GM12878 (cell line): ENCODE measurements around the gene BCKDK.

Experiments
- CREB1 ChIP-seq: IDR thresholded peaks from 2 replicates; pipeline ENCODE4 v1.6.1; 2012; ENCODE audit warnings: low read depth, mild to moderate bottlenecking, inconsistent platforms
- EGR1 ChIP-seq, 2 experiments: IDR thresholded peaks; 1 replicate in 1 of 2; 2 replicates in 1 of 2; pipeline ENCODE4 v1.6.1; 2011 to 2012; ENCODE audit warnings: low read depth in 2 of 2, low read length in 2 of 2, borderline replicate concordance in 1 of 2, mild to moderate bottlenecking in 1 of 2, moderate library complexity in 1 of 2
- MXI1 ChIP-seq: fragments of 150-350 bp; IDR thresholded peaks from 2 replicates; pipeline ENCODE4 v1.6.1; 2011; ENCODE audit warnings: low read depth, mild to moderate bottlenecking, inconsistent platforms, low read length, improper control_type of control experiment
- NR2C1 ChIP-seq: fragments of 450-650 bp; IDR thresholded peaks from 2 replicates; pipeline ENCODE4 v1.6.1; 2017; ENCODE audit warnings: antibody characterized with exemption, mild to moderate bottlenecking, moderate library complexity
- NR2C2 ChIP-seq: IDR thresholded peaks from 2 replicates; pipeline ENCODE4 v1.6.1; 2011; ENCODE audit warnings: borderline replicate concordance, low read depth; ENCODE audit not compliant: control insufficient read depth, insufficient read length
- PAX5 ChIP-seq: IDR thresholded peaks from 2 replicates; pipeline ENCODE4 v1.6.1; 2011; ENCODE audit warnings: low read depth, low read length, borderline replicate concordance
- POLR2AphosphoS5 ChIP-seq: IDR thresholded peaks from 2 replicates; pipeline ENCODE4 v1.6.1; 2011; ENCODE audit warnings: mild to moderate bottlenecking, low read length, inconsistent platforms
- TCF3 ChIP-seq: IDR thresholded peaks from 2 replicates; pipeline ENCODE4 v1.6.1; 2012; ENCODE audit warnings: low read depth, mild to moderate bottlenecking, low read length, borderline replicate concordance; ENCODE audit not compliant: insufficient read depth
- TF ChIP-seq, protein P1 (sequence below), 3 experiments: IDR thresholded peaks in 2 of 3; conservative IDR thresholded peaks in 1 of 3; 2 replicates each; pipeline ENCODE4 v1.5.1; 2011; ENCODE audit warnings: low read depth in 3 of 3, low read length in 3 of 3, mild to moderate bottlenecking in 3 of 3, control low read depth in 2 of 3, moderate library complexity in 2 of 3, inconsistent platforms in 1 of 3, mixed read lengths in 1 of 3; ENCODE audit not compliant: control insufficient read depth in 2 of 3, insufficient read depth in 1 of 3; ENCODE audit errors: extremely low read depth in 1 of 3
- TF ChIP-seq, protein P2 (sequence below): fragments of 450-650 bp; conservative IDR thresholded peaks from 2 replicates; pipeline ENCODE4 v1.6.1; 2017; ENCODE audit warnings: mild to moderate bottlenecking, moderate library complexity

DNA sequence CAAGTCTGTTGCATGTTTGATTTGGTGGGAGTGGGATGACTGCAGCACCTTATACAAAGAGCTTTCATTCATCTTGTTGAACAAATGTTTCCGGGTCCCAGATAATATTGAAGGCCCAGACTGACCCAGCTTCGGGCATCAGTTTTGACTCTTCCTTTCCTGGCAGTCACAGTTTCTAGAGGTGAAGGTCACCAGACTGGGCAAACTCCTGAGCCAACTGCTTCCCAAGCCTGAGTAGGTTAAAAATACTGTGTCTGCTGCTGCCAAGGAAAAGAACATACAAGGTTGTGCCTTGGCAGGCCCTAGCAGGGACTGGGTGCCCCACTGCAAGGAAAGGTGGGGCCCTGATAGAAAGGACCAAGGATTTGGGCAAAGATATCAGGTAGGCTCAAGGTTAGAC lies 4.5 kb downstream of the BCKDK start:
- no peak for TF ChIP-seq PAX5
- TF ChIP-seq POLR2AphosphoS5: no peak
- TF ChIP-seq NR2C1: no peak
- no peak for TF ChIP-seq NR2C2
- TF ChIP-seq, protein P1, sequence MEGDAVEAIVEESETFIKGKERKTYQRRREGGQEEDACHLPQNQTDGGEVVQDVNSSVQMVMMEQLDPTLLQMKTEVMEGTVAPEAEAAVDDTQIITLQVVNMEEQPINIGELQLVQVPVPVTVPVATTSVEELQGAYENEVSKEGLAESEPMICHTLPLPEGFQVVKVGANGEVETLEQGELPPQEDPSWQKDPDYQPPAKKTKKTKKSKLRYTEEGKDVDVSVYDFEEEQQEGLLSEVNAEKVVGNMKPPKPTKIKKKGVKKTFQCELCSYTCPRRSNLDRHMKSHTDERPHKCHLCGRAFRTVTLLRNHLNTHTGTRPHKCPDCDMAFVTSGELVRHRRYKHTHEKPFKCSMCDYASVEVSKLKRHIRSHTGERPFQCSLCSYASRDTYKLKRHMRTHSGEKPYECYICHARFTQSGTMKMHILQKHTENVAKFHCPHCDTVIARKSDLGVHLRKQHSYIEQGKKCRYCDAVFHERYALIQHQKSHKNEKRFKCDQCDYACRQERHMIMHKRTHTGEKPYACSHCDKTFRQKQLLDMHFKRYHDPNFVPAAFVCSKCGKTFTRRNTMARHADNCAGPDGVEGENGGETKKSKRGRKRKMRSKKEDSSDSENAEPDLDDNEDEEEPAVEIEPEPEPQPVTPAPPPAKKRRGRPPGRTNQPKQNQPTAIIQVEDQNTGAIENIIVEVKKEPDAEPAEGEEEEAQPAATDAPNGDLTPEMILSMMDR (IDR thresholded peaks at IDR 0.05 in 2 of 3, conservative IDR thresholded peaks at IDR 0.05 in 1 of 3; ENCODE audit: control insufficient read depth in 2 of 3, extremely low read depth in 1 of 3, insufficient read depth in 1 of 3, low read depth in 3 of 3, low read length in 3 of 3): no peak
- TF ChIP-seq EGR1 (IDR thresholded peaks at IDR 0.05; ENCODE audit: borderline replicate concordance in 1 of 2, low read depth in 2 of 2, low read length in 2 of 2): no peak
- no peak for TF ChIP-seq CREB1
- TF ChIP-seq, protein P2, sequence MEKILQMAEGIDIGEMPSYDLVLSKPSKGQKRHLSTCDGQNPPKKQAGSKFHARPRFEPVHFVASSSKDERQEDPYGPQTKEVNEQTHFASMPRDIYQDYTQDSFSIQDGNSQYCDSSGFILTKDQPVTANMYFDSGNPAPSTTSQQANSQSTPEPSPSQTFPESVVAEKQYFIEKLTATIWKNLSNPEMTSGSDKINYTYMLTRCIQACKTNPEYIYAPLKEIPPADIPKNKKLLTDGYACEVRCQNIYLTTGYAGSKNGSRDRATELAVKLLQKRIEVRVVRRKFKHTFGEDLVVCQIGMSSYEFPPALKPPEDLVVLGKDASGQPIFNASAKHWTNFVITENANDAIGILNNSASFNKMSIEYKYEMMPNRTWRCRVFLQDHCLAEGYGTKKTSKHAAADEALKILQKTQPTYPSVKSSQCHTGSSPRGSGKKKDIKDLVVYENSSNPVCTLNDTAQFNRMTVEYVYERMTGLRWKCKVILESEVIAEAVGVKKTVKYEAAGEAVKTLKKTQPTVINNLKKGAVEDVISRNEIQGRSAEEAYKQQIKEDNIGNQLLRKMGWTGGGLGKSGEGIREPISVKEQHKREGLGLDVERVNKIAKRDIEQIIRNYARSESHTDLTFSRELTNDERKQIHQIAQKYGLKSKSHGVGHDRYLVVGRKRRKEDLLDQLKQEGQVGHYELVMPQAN: no peak
- no peak for TF ChIP-seq MXI1
- TF ChIP-seq TCF3: no peak
